Measurements from ENCODE around the gene OR13A1.
"Not testable (repeated sequence)": the region's sequence is repeated elsewhere in the genome, so short reads cannot be mapped to it uniquely, and the experiment has no call there.

The OR13A1 gene, protein sequence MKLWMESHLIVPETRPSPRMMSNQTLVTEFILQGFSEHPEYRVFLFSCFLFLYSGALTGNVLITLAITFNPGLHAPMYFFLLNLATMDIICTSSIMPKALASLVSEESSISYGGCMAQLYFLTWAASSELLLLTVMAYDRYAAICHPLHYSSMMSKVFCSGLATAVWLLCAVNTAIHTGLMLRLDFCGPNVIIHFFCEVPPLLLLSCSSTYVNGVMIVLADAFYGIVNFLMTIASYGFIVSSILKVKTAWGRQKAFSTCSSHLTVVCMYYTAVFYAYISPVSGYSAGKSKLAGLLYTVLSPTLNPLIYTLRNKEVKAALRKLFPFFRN

DNA sequence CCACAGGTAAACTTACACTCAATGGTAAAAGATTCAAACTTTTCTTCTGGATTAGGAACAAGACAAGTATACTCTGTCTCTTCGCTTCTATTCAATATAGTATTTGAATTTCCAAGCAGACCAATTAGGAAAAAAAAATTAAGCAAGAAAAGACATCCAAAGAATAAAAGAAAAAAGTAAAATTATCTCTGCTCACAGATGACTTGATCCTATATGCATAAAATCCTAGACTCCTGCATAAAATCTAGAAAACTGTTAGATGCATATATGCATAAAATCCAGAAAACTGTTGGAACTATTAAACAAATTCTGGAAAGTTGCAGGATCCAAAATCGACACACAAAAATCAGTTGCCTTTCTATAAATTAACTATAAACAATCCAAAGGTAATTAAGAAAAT, at the start of gene OR13A1:
TSS of gene OR13A1 (minus strand) at position 101 of the 400 bp plus-strand sequence. CDS start 11,186 bp downstream, outside the sequence.
- no peak for DNase-seq

DNA sequence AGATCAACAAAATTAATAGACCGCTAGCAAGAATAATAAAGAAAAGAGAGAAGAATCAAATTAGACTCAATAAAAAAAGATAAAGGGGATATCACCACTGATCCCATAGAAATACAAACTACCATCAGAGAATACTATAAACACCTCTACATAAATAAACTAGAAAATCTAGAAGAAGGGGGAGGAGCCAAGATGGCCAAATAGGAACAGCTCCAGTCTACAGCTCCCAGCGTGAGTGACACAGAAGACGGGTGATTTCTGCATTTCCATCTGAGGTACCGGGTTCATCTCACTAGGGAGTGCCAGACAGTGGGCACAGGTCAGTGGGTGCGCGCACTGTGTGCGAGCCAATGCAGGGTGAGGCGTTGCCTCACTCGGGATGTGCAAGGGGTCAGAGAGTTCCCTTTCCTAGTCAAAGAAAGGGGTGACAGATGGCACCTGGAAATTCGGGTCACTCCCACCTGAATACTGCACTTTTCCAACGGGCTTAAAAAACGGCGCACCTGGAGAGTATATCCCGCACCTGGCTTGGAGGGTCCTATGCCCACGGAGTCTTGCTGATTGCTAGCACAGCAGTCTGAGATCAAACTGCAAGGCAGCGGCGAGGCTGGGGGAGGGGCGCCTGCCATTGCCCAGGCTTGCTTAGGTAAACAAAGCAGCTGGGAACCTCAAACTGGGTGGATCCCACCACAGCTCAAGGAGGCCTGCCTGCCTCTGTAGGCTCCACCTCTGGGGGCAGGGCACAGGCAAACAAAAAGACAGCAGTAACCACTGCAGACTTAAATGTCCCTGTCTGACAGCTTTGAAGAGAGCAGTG, 46.8 kb upstream of the OR13A1 start:
- not testable (repeated sequence) for DNase-seq

DNA sequence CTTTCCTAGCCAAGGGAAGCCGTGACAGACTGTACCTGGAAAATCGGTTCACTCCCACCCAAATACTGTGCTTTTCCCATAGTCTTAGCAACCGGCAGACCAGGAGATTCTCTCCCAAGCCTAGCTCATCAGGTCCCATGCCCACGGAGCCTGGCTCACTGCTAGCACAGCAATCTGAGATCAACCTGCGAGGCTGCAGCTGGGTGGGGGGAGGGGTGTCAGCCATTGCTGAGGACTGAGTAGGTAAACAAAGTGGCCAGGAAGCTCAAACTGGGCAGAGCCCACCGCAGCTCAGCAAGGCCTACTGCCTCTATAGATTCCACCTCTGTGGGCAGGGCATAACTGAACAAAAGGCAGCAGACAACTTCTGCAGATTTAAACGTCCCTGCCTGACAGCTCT, 43.6 kb upstream of the OR13A1 start:
- DNase-seq, result not testable (repeated sequence)

DNA sequence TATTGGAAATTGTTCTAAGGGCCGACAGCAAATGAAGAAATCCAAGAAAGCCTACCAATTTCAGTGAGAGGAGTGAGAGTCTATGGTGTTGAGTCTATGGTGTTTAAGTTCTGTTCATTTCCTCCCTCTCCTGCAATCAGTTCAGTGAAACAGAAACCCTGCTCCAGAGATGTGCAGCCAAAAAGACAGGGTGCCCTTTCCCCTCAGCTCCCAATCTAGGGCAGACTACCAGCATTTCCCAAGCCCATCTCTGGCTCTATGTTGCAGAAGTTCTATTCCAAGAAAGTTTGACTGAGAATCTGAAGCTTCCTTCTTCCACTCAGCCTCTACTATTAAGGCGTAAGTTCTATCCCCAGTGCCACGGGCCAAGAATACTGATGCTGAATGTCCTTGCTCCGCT, 40.1 kb upstream of the OR13A1 start:
- no peak for DNase-seq

DNA sequence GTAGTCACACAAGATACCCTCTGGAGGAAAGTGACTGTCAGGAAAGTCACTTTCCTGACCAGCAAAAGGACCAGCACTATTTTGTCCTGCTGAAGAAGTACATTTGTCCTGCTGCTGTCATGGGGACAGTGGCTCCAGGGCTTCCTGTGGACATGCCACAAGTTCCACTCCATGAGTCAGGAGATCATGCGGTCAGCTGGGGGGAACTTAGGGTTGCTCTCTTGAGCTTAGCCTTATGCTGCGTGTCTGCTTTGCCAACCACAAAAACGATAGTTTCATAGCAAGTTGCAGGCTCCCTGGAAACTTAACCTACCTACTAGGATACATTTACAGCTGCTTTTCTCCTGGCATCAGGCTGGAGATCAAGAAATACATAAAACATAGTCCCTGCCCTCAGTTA, 38.9 kb upstream of the OR13A1 start:
- no peak for DNase-seq

DNA sequence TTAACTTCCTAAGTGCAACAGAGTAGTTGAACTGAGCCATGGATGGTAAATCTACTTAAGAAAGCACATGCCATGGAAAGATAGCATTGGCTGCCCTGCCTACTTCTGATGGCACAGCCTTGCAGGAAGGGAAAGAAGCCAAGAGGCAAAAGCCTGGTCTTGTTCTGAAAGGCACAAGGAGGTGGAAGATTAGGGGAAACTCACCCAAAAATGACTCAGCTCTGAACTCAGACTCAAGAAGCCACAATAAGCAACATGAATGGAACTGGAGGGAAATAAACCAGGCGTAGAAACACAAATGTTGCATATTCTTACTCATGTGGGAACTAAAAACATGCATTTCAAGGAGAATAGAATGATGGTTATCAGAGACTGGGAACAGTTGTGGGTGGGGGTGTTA, 37.8 kb upstream of the OR13A1 start:
- no peak for DNase-seq

DNA sequence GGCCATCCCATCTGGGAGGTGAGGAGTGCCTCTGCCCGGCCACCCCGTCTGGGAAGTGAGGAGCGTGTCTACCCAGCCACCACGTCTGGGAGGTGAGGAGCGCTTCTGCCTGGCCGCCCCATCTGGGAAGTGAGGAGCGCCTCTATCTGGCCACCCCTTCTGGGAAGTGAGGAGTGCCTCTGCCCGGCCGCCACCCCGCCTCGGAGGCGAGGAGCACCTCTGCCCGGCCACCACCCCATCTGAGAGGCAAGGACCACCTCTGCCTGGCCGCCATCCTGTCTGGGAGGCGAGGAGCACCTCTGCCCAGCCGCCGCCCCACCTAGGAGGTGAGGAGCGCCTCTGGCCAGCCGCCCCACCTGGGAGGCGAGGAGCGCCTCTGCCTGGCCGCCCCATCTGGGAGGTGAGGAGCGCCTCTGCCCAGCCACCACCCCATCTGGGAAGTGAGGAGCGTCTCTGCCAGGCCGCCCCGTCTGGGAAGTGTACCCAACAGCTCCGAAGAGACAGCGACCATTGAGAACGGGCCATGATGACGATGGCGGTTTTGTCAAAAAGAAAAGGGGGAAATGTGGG, 32.9 kb upstream of the OR13A1 start:
- not testable (repeated sequence) for DNase-seq

DNA sequence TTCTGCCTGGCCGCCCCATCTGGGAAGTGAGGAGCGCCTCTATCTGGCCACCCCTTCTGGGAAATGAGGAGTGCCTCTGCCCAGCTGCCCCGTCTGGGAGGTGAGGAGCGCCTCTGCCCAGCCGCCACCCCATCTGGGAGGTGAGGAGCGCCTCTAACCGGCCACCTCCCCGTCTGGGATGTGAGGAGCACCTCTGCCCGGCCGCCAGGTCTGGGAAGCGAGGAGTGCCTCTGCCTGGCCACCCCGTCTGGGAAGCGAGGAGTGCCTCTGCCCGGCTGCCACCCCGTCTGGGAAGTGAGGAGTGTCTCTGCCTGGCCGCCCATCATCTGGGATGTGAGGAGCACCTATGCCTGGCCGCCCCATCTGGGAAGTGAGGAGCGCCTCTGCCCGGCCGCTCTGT, 32.1 kb upstream of the OR13A1 start:
- DNase-seq, result not testable (repeated sequence)

DNA sequence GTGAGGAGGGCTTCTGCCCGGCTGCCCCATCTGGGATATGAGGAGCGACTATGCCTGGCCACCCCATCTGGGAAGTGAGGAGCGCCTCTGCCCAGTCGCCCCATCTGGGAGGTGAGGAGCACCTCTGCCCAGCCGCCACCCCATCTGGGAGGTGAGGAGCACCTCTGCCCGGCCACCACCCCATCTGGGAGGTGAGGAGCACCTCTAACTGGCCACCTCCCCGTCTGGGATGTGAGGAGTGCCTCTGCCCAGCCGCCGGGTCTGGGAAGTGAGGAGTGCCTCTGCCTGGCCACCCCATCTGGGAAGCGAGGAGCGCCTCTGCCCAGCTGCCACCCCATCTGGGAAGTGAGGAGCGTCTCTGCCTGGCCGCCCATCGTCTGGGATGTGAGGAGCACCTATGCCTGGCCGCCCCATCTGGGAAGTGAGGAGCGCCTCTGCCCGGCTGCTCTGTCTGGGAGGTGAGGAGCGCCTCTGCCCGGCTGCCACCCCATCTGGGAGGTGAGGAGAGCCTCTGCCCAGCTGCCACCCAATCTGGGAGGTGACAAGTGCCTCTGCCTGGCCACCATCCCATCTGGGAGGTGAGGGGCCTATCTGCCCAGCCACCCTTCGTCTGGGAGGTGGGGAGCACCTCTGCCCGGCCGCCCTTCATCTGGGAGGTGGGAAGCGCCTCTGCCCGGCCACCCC, 31.4 kb upstream of the OR13A1 start:
- DNase-seq, result not testable (repeated sequence)

DNA sequence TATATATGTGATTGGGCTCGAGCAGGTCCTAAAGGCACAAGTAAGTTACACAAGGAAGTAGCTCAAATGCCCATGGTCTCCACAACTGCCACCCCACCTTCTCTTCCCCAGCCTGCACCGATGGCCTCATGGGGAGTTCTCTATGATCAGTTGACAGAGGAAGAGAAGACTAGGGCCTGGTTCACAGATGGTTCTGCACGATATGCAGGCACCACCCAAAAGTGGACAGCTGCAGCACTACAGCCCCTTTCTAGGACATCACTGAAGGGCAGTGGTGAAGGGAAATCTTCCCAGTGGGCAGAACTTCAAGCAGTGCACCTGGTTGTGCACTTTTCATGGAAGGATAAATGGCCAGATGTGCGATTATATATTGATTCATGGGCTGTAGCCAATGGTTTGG, 25.0 kb upstream of the OR13A1 start:
- not testable (repeated sequence) for DNase-seq

DNA sequence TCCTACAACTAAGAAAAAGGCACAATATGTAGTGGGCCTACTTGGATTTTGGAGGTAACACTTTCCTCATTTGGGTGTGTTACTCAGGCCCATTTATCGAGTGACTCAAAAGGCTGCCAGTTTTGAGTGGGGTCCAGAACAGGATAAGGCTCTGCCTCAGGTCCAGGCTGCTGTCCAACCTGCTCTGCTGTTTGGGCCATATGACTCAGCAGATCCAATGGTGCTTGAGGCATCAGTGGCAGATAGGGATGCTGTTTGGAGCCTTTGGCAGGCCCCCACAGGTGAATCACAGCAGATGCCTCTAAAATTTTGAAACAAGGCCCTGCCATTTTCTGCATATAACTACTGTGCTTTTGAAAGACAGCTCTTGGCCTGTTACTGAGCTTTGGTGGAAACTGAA, 24.5 kb upstream of the OR13A1 start:
- no peak for DNase-seq

DNA sequence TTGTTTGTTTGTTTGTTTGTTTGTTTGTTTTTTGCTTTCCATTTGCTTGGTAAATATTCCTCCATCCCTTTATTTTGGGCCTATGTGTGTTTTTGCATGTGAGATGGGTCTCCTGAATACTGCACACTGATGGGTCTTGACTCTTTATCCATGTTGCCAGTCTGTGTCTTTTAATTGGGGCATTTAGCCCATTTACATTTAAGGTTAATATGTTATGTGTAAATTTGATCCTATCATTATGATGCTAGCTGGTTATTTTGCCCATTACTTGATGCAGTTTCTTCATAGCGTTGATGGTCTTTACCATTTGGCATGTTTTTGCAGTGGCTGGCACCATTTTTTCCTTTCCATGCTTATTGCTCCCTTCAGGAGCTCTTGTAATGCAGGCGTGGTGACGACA, 16.4 kb upstream of the OR13A1 start:
- not testable (repeated sequence) for DNase-seq

DNA sequence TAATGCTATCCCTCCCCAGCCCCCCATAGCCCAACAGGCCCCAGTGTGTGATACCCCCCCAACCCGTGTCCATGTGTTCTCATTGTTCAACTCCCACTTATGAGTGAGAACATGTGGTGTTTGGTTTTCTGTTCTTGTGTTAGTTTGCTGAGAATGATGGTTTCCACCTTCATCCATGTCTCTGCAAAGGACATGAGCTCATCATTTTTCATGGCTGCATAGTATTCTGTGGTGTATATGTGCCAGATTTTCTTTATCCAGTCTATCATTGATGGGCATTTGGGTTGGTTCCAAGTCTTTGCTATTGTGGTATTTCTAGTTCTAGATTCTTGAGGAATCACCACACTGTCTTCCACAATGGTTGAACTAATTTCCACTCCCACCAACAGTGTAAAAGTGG, 11.5 kb upstream of the OR13A1 start:
- not testable (repeated sequence) for DNase-seq

DNA sequence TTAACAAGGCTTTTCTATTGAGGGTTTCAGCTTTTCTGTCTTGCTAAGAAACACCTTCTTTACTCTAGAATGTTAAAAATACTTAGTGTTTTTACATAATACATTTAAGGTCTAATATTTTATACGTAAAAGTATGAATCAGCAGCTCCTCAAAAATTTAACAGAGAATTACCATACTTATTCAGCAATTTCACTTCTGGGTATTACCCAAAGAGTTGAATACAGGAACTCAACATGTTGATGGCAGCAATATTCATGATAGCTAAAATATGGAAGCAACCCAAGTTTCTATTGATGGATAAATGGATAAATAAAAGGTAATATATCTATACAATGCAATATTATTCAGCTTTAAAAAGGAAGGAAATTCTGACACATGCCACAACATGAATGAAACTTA, 9.7 kb upstream of the OR13A1 start:
- no peak for DNase-seq

DNA sequence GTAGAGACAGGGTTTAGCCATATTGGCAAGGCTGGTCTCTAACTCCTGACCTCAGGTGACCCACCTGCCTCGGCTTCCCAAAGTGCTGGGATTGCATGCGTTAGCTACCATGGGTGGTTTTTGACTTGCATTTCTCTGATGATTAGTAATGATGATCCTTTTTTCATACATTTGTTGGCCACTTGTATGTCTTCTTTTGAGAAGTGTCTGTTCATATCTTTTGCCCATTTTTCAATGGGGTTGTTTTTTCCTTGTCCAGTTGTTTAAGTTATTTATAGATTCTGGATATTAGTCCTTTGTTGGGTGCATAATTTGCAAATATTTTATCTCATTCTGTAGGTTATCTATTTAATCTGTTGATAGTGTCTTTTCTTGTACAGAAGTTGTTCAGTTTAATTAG, 4.3 kb upstream of the OR13A1 start:
- DNase-seq, result no peak

DNA sequence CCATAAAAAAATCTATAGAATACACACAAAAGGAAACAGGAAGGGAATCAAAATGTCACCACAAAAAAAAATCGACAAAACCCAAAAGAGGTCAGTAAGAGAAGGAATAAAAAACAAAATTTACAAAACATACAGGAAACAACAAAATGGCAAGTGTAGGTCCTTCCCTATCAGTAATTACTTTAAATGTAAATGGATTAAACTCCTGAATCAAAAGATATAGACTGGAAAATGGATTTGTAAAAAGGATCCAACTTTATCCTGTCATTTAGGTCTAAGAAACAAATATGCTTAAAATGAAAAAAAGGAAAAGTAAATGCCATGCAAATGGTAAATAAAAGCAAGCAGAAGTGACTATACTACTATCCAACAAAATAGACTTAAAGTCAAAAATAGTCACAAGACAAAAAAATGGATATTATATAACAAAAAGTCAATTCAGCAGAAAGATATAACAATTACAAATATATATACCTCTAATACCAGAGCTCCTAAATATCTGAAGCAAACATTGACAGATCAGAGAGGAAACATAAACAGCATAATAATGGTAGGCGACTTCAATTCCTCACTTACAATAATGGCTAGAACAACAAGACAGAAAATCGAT, 2.0 kb downstream of the OR13A1 start:
- no peak for DNase-seq

DNA sequence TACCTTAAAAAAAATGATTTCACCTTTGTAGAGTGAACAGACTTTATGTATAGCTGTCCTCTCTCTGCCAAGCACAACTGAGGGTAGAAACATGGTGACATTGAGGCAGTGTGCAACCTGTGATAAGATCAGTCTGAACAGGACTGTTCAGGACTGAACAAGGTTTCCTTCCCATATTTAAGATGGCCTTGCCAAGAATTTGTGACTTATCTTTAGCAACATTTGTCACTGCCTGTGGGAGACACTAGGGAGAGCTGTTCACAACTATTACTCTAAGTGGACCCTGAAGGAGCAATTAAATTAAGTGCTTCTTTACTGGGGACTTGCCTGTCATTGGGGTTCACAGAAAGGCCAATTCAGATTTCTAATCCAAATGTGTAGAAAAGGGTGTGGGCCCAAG, 6.7 kb downstream of the OR13A1 start:
- DNase-seq, result no peak

DNA sequence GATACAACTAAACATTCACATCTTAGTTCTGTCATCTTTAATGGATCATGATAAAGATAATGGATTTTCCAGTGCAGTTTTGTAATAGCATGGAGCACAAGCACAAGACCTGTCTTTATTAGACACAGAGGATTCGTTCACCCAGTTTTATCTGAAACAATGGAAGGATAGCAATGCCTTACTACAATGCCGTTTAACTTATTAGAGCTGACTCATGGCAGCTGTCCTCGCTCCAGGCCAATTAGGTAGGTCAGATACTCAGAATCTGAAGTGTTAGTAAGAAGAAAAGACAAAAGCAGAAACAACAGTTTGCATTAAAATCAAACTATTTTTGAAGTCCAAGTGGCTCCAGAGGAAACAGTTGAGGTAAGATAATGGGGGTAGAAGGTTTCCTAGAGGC, 12.8 kb downstream of the OR13A1 start:
- DNase-seq, result no peak

DNA sequence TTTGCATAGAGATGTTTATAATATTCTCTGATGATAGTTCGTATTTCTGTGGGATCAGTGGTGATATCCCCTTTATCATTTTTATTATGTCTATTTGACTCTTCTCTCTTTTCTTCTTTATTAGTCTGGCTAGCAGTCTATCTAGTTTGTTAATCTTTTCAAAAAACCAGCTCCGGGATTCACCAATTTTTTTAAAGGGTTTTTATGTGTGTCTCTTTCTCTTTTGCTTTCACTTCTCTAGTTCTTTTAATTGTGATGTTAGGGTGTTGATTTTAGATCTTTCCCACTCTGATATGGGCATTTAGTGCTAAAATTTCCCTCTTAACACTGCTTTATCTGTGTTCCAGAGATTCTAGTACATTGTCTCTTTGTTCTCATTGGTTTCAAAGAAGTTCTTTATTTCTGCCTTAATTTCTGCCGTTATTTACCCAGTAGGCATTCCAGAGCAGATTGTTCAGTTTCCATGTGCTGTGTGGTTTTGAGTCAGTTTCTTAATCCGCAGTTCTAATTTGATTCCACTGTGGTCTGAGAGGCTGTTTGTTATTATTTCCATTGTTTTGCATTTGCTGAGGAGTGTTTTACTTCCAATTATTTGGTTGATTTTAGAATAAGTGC, 17.0 kb downstream of the OR13A1 start:
- not testable (repeated sequence) for DNase-seq

DNA sequence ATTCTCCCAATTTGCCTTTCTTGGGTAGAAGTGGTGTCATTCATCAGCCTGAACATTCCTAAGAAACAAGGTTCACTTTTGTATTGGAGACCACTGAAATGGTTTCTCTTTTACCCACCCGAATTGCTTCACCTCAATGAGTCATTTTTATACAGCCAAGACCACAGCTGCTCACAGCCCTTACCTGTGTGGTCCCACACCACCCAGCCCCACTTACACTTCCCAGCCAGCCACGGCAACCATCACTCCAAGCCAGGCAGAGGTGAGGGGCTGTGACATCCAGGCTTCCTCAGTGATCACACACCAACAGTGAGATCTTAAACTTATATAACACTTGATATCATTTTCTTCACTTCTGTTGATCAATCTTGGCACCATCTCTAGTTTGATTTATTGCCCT, 20.7 kb downstream of the OR13A1 start:
- no peak for DNase-seq

DNA sequence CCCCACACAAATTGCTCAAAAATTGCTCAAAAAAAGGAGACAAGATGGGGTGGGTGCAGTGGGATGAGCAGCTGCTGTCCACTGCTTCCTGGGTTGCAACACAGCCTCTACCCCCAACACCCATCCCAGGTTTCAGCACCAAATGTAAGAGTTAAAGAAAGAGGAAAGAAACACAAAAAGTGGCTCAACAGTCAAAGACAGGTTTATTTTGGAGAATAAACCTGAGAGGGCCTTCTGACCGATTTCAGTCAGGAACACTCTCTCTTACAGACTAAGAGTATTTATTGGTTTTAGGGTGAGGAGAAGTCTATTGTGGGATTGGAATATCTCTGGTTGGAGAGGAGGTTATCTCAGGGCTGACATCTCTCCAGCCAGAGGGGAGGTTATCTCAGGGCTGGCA, 28.4 kb downstream of the OR13A1 start:
- no peak for DNase-seq

DNA sequence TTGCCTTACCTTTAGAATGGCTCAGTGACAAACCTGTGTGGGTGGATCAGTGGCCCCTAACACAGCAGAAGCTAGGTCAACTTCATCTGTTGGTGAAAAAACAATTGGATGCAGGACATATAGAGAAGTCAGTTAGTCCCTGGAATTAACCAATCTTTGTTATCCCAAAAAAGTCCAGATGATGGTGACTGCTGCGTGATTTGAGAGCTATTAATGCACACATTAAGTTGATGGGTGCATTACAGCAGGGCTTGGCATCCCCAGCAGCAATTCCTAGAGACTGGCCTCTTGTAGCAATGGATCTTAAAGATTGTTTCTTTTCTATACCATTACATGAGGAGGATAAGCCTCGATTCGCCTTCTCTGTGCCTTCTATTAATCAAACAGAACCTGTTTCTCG, 33.3 kb downstream of the OR13A1 start:
- DNase-seq, result no peak
